ENCODE data around the gene SETBP1. TPM values are rescaled to one million over a fixed set of nuclear protein-coding genes. Genes with fewer than 3 reads are reported as not detected.

SETBP1 gene
- total and polyA plus RNA-seq, 2 of the 8 experiments (the other 6 are each of a cell fraction or from before 2014, with no cell fraction given): 2.0 to 6.5 TPM

DNA sequence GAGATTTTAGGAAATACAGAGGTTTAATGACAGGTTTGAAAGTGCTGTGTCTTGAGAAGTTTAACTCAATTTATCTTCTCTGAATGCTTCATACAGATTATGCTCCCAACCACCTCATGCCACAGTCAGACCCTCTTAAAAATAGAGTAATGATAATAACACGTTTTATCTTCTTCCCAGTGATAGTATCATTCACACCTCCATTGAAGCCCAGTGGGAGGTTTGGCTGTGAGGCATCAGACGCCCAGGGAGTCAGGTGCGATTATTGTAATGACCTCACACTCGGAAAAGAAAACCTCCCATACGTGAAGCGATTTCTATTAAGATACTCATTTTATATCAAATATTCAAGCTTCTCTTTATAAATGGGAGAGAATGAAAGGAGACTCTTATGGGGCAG lies 366.3 kb downstream of the SETBP1 start:
- H3K27ac ChIP-seq (ENCODE audit: low read depth, low read length): no peak overlapping the region
- H3K79me2 ChIP-seq (ENCODE audit: control insufficient read depth in 1 of 2, insufficient read depth in 2 of 2, low read length in 2 of 2): no peaks in the 10 kb centered on the region
- H2BK12ac ChIP-seq (ENCODE audit: low read depth, low read length): no peak overlapping the region
- no peak overlapping the region for H3K4ac ChIP-seq (replicated peaks; ENCODE audit: insufficient read length, low read depth, low read length)
- no peaks in the 10 kb centered on the region for H4K20me1 ChIP-seq (replicated peaks in 1 of 2; ENCODE audit: control insufficient read depth in 1 of 2, insufficient read depth in 2 of 2, low read length in 2 of 2)
- no peak overlapping the region for H2AK5ac ChIP-seq (ENCODE audit: low read depth, low read length)
- no peak overlapping the region for H3K4me3 ChIP-seq (ENCODE audit: extremely low read depth in 1 of 4, insufficient read depth in 2 of 4, low read depth in 3 of 4, low read length in 4 of 4)
- no peaks in the 10 kb centered on the region for H3K27me3 ChIP-seq (replicated peaks in 1 of 4; ENCODE audit: control insufficient read depth in 3 of 4, extremely low read depth in 1 of 4, insufficient read depth in 3 of 4, low read length in 3 of 4)
- H3K9me3 ChIP-seq (ENCODE audit: insufficient read depth in 2 of 2, low read depth in 1 of 2, low read length in 1 of 2): no peaks in the 10 kb centered on the region
- CTCF ChIA-PET (ENCODE audit: partially characterized antibody): no interaction called here
- 87% methylated on average over 6 of the region's 6 CpGs; no CpG with 5 or more reads in 1 of the 2 experiments for WGBS, 2 experiments (ENCODE audit: extremely low coverage in 1 of 2, insufficient coverage in 1 of 2, insufficient read length in 1 of 2, insufficient replicate concordance in 2 of 2, low coverage in 1 of 2, low lambda C conversion rate in 2 of 2, missing lambda C conversion rate in 1 of 2)
- H2BK20ac ChIP-seq (ENCODE audit: low read length): no peak overlapping the region
- no peaks in the 10 kb centered on the region for H3K79me1 ChIP-seq (ENCODE audit: low read depth, low read length)
- FAIRE-seq: no peak
- no peak overlapping the region for H3K56ac ChIP-seq (replicated peaks; ENCODE audit: insufficient read length, low read depth, low read length)
- no peak overlapping the region for H4K91ac ChIP-seq (replicated peaks; ENCODE audit: insufficient read length, low read length)
- H3K23ac ChIP-seq (ENCODE audit: insufficient read length): no peak overlapping the region
- H4K5ac ChIP-seq (ENCODE audit: insufficient read length, low read depth, low read length): no peak overlapping the region
- H3K18ac ChIP-seq (ENCODE audit: extremely low read depth, low read length): no peak overlapping the region
- H2BK120ac ChIP-seq (replicated peaks; ENCODE audit: low read depth, low read length): no peak overlapping the region
- no peaks in the 10 kb centered on the region for H3K36me3 ChIP-seq (ENCODE audit: control insufficient read depth in 2 of 4, insufficient read depth in 4 of 4, low read length in 3 of 4)
- no peak overlapping the region for H3K9ac ChIP-seq (replicated peaks in 1 of 4; ENCODE audit: extremely low read depth in 1 of 4, low read depth in 3 of 4, low read length in 3 of 4)
- no peak for DNase-seq (ENCODE audit: low read depth in 1 of 2, low spot score in 2 of 2)
- H2BK15ac ChIP-seq (ENCODE audit: low read length): no peak overlapping the region
- no peak for TF ChIP-seq SP2 (IDR thresholded peaks at IDR 0.05; ENCODE audit: low read length)
- no peak overlapping the region for H3K4me2 ChIP-seq (ENCODE audit: insufficient read depth in 1 of 2, low read depth in 2 of 2, low read length in 2 of 2)
- H2AFZ ChIP-seq (ENCODE audit: low read length): no peak overlapping the region
- no peaks in the 10 kb centered on the region; the same call in 1 of the 2 replicates for H3K23me2 ChIP-seq (ENCODE audit: low read depth, low read length)
- no peak overlapping the region for H4K8ac ChIP-seq (ENCODE audit: extremely low read depth, insufficient read depth, low read length)
- POLR2A ChIA-PET (ENCODE audit: partially characterized antibody): no interaction called here
- H2BK5ac ChIP-seq (ENCODE audit: low read depth, low read length): no peak overlapping the region
- H3K14ac ChIP-seq (ENCODE audit: insufficient read length): no peak overlapping the region
- H3K4me1 ChIP-seq (replicated peaks in 1 of 4; ENCODE audit: control insufficient read depth in 3 of 4, insufficient read depth in 4 of 4, low read length in 3 of 4): no peaks in the 10 kb centered on the region

All from H1 (cell line).